Breast epithelium (tissue), 3 donors: ENCODE data around the gene SPIRE1.

ENCODE experiments used
- CTCF ChIP-seq, 3 donors: fragments of 450-650 bp; IDR thresholded peaks; one replicate each; pipeline ENCODE4 v1.5.1; 2016 to 2017; ENCODE audit warnings: antibody characterized with exemption in 3 of 3, mild to moderate bottlenecking in 3 of 3, moderate library complexity in 3 of 3
- POLR2A ChIP-seq: fragments of 450-650 bp; IDR thresholded peaks from one replicate; pipeline ENCODE4 v1.6.1; 2016; ENCODE audit warnings: antibody characterized with exemption, mild to moderate bottlenecking, moderate library complexity

GRCh38 chr18:12492907-12493306 is 165.0 kb downstream of the SPIRE1 start:
- TF ChIP-seq CTCF (IDR thresholded peaks at IDR 0.05) (no peak), POLR2A (no peak)
